Transverse colon (tissue), 4 donors: Measurements from ENCODE around the gene CPOX. TPM values are rescaled to one million over a fixed set of nuclear protein-coding genes. Genes with fewer than 3 reads are reported as not detected.

Source experiments
- DNase-seq: peaks from one replicate; pipeline ENCODE4 v3.0.0-alpha.2; 2019
- H3K27ac ChIP-seq, 4 donors: fragments of 200-600 bp; sonication (generic); 2 replicates each; pipeline ENCODE4 v1.5.1; 2016 to 2018; ENCODE audit warnings: inconsistent platforms in 4 of 4
- H3K27me3 ChIP-seq: fragments of 200-600 bp; sonication (generic); 2 replicates; pipeline ENCODE4 v1.5.1; 2017; ENCODE audit warnings: inconsistent platforms
- H3K36me3 ChIP-seq, 4 donors: fragments of 200-600 bp; sonication (generic); 2 replicates each; pipeline ENCODE4 v1.5.1; 2017 to 2019; ENCODE audit warnings: inconsistent platforms in 4 of 4
- H3K4me1 ChIP-seq, 4 donors: fragments of 200-600 bp; sonication (generic); 2 replicates each; pipeline ENCODE4 v1.5.1; 2017 to 2020; ENCODE audit warnings: inconsistent platforms in 4 of 4
- H3K4me3 ChIP-seq, 4 donors: fragments of 200-600 bp; sonication (generic); 1 replicate in 1 of 4; 2 replicates in 3 of 4; pipeline versions ENCODE4 v1.5.1 to v1.6.1; 2017 to 2019; ENCODE audit warnings: inconsistent platforms in 4 of 4
- H3K9me3 ChIP-seq, 2 donors: fragments of 200-600 bp; sonication (generic); 2 replicates each; pipeline ENCODE4 v1.5.1; 2017 to 2019; ENCODE audit warnings: inconsistent platforms in 2 of 2
- EP300 ChIP-seq: sonication (generic); formaldehyde crosslinking; IDR thresholded peaks from one replicate; pipeline ENCODE4 v1.6.1; 2017; ENCODE audit warnings: antibody characterized with exemption, low read depth
- POLR2A ChIP-seq: fragments of 450-650 bp; IDR thresholded peaks from one replicate; pipeline ENCODE4 v1.6.1; 2016; ENCODE audit warnings: antibody characterized with exemption, mild to moderate bottlenecking, moderate library complexity
- POLR2AphosphoS5 ChIP-seq, 3 donors: sonication (generic); formaldehyde crosslinking; IDR thresholded peaks; one replicate each; pipeline ENCODE4 v1.6.1; 2016; ENCODE audit warnings: antibody characterized with exemption in 3 of 3
- WGBS, 2 donors: methylation state at CpG; one replicate each; pipeline ENCODE4 v1.1.5; 2018; ENCODE audit warnings: low coverage in 1 of 2; 5-methylcytosine and 5-hydroxymethylcytosine counted together
- in situ Hi-C, 4 donors: fragments of 200-750 bp; cut with MboI; loops; one replicate each; pipeline versions ENCODE4 v1.15.0 to v1.15.1; 2017; ENCODE audit warnings: low sequenced_read_pairs in 3 of 4, low pct_ligation_motif_present in 1 of 4, low pct_unique_long_range_greater_than_20kb in 1 of 4
- intact Hi-C: fragments of 100-400 bp; cut with DNase I; formaldehyde crosslinking; loops from one replicate; pipeline ENCODE4 v1.15.1; 2023; ENCODE audit warnings: low total_unique reads
- total RNA-seq, 4 donors: library from RNA; depleted of rRNA; stranded (reverse); fragments of >200 nt; gene quantifications; one replicate each; pipeline ENCODE4 v1.1.0, GENCODE V29; 2016
- TF ChIP-seq, protein P1 (sequence below), 5 experiments: fragments of 200-600 bp in 3 of 5; fragments of 450-650 bp in 2 of 5; sonication (generic) in 3 of 5; IDR thresholded peaks; 1 replicate in 2 of 5; 2 replicates in 3 of 5; pipeline ENCODE4 v1.5.1; 2016 to 2017; ENCODE audit warnings: antibody characterized with exemption in 5 of 5, inconsistent platforms in 3 of 5, mild to moderate bottlenecking in 2 of 5, moderate library complexity in 1 of 5

The CPOX gene
- total RNA-seq, 4 donors from 2014 or later: 17.9 to 30.7 (median 26.3) TPM

DNA sequence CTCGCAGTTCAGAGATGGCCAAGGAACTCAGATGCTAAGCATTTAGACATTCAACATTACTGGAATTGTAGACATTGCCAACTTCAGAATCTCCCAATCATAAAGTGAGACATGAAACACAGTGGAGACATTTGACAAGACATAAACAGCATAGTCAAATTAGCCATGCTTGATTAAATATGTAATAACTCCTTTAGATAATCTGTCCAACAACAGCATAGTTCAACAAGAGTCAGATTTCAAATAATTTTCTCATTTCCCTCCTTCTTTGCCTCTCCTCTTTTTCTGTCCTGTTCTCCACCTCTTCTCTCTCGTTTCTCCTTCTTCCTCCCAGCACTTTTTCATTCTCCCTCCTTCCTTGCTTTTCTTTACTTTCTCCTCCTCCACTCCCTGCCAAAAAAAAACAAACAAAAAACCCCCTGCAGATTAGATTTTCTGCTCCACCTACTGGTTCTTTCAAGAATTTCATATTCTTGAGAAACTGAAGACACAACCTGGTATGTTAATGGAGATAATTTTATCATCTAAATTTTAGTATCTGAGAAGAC, 20.2 kb downstream of the CPOX start:
- Histone ChIP-seq H3K9me3 (no peaks in the 10 kb centered on the region), H3K4me1 (no peaks in the 10 kb centered on the region), H3K4me3 (no peak overlapping the region), H3K27me3 (no peaks in the 10 kb centered on the region), H3K36me3 (no peaks in the 10 kb centered on the region), H3K27ac (no peak overlapping the region)
- intact Hi-C loops: no loop called here
- 17 to 35% methylated on average over 2 of the region's 2 CpGs for WGBS, 2 donors
- in situ Hi-C loops: no loop called here
- TF ChIP-seq, protein P1, sequence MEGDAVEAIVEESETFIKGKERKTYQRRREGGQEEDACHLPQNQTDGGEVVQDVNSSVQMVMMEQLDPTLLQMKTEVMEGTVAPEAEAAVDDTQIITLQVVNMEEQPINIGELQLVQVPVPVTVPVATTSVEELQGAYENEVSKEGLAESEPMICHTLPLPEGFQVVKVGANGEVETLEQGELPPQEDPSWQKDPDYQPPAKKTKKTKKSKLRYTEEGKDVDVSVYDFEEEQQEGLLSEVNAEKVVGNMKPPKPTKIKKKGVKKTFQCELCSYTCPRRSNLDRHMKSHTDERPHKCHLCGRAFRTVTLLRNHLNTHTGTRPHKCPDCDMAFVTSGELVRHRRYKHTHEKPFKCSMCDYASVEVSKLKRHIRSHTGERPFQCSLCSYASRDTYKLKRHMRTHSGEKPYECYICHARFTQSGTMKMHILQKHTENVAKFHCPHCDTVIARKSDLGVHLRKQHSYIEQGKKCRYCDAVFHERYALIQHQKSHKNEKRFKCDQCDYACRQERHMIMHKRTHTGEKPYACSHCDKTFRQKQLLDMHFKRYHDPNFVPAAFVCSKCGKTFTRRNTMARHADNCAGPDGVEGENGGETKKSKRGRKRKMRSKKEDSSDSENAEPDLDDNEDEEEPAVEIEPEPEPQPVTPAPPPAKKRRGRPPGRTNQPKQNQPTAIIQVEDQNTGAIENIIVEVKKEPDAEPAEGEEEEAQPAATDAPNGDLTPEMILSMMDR (IDR thresholded peaks at IDR 0.05): peak in 4 of 5 experiments; percentile 12 to 53 (median 26)
- TF ChIP-seq EP300: no peak
- DNase-seq: no peak

DNA sequence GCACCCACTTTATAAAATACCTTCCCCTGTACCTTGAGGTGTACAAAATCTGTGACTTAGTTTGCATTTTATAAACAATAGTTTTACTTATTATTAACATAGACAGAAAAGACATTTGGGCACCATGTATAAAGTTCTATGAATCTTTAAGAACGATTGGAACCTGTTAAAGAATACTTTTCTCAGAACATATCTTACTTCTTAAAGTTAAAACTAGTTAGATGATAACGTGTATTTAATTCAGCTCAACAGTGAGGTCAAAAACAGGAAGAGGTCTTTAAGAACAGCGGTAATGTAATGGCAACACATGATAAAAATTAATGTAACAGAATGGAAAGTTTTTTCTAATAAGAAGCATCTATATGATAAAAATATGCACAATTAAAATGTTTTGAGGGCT, 25.0 kb downstream of the CPOX start:
- TF ChIP-seq EP300 (no peak), POLR2AphosphoS5 (IDR thresholded peaks at IDR 0.05) (no peak), POLR2A (no peak)
- TF ChIP-seq, protein P1 (IDR thresholded peaks at IDR 0.05): no peak
- DNase-seq: no peak
- H3K9me3 ChIP-seq: no peaks in the 10 kb centered on the region
- peak overlapping the region in 1 of 4 donors; percentile 24 for H3K27ac ChIP-seq
- no peaks in the 10 kb centered on the region for H3K36me3 ChIP-seq
- intact Hi-C loops (no loop called here), in situ Hi-C loops (no loop called here)
- 74 to 76% methylated on average over 3 of the region's 3 CpGs for WGBS, 2 donors
- no peak overlapping the region for H3K4me3 ChIP-seq
- peaks cover 0 to 4% (median 2%) of the 10 kb centered on the region in 4 donors for H3K4me1 ChIP-seq
- no peaks in the 10 kb centered on the region for H3K27me3 ChIP-seq

DNA sequence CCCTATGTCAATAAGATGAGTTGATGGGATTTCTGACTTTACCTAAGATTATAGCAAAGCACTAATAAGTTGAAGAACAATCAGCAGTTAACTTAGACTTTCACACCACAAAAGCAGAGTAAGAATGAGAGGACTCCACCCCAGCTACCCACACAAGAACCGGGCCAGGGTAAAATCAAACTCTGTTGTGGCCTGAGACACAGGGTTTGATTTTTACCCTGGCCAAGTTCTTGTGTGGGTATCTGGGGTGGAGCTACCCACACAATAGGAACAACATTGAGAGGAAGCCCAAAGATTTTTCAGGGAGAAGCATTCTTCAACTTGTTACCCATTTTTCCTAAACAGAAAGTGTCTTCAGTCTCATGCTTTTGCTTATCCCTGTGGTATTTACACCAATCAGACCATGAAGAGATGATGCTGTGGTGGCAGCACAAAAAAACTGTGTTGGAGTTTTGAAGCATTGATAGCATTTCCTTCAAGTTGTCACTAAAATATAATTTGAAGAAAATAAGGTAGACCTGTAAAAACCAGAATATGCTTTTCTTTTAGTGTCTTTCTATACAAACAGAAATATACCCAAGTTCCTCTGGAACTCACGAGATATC, 25.6 kb downstream of the CPOX start:
- H3K9me3 ChIP-seq: no peaks in the 10 kb centered on the region
- no peak for DNase-seq
- in situ Hi-C loops: no loop called here

DNA sequence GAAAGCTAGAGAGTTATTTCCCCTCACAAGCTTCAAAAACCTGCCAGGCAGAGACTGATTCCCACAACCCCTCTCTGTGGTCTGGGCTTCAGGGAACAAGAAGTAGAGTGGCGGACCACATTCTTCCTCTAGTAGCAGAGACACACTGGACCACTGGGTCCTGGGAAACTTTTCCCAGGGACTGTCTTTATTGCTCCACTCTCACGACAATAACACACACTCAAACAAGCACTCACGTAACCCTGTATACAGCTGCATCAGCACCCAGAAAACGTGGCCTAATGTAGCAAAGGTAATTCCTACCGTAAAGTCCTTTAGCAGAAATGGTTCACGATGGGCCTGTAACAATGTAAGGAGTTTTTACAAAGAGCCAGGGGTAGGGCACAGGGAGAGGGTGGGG, 27.6 kb downstream of the CPOX start:
- no peak for DNase-seq

More for the DNA sequence above, 25.6 kb downstream of the CPOX start:
- Histone ChIP-seq H3K27me3 (no peaks in the 10 kb centered on the region), H3K36me3 (no peaks in the 10 kb centered on the region), H3K4me1 (peaks cover 0 to 4% (median 2%) of the 10 kb centered on the region in 4 donors), H3K27ac (peak overlapping the region in 2 of 4 donors; percentile 24 to 38), H3K4me3 (no peak overlapping the region)
- 50 to 69% methylated on average over 2 of the region's 2 CpGs for WGBS, 2 donors
- intact Hi-C loops: no loop called here
- TF ChIP-seq, protein P1 (IDR thresholded peaks at IDR 0.05): no peak
- no peak for TF ChIP-seq POLR2AphosphoS5 (IDR thresholded peaks at IDR 0.05)
- no peak for TF ChIP-seq POLR2A
- no peak for TF ChIP-seq EP300

More for the DNA sequence above, 27.6 kb downstream of the CPOX start:
- no peaks in the 10 kb centered on the region for H3K36me3 ChIP-seq
- no peaks in the 10 kb centered on the region for H3K9me3 ChIP-seq
- TF ChIP-seq POLR2A (no peak), EP300 (no peak), POLR2AphosphoS5 (IDR thresholded peaks at IDR 0.05) (no peak)
- TF ChIP-seq, protein P1 (IDR thresholded peaks at IDR 0.05): no peak
- 63 to 81% methylated on average over 6 of the region's 6 CpGs for WGBS, 2 donors
- H3K4me1 ChIP-seq: peaks cover 0 to 4% (median 2%) of the 10 kb centered on the region in 4 donors
- H3K27ac ChIP-seq: peak overlapping the region in 3 of 4 donors; percentile 7 to 16 (median 9)
- in situ Hi-C loops: no loop called here
- no peak overlapping the region for H3K4me3 ChIP-seq
- no peaks in the 10 kb centered on the region for H3K27me3 ChIP-seq
- intact Hi-C loops: no loop called here
